ENCODE results near the gene TJP1.
"Not testable (repeated sequence)": the region's sequence is repeated elsewhere in the genome, so short reads cannot be mapped to it uniquely, and the experiment has no call there.

Gene TJP1

GRCh38 chr15:29749365-29750086, 72.7 kb downstream of the TJP1 start:
- no peak for DNase-seq

- no peak for DNase-seq
These were observed 74.3 kb downstream of the TJP1 start for GRCh38 chr15:29747837-29748417.

GRCh38 chr15:29743475-29743874, 78.8 kb downstream of the TJP1 start:
- DNase-seq: no peak

DNA sequence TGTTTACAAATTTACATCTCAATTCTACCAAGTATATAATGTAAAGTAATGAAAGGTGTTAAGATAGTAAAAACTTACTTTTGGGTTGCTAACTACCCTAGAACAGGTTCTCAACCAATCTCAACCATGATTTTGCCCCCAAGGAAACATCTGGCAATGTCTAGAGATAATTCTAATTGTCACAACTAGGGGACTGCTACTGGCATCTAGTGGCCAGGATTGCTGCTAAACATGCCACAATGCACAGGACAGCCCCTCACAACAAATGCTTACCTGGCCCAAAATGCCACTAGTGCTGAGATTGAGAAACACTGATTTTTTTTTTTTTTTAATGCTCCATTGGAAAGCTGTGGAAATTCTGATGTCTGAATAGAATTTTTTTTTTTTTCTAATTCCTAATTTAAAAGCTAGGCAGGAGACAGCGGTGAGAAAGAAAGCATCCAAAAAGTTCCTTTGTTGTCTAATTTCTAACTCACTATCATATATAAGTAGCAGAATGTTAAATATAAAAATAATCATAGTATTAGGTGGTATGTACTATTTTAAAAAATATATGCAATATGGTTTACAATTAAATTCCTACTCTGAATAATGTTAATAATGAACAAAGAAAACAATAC, 81.5 kb downstream of the TJP1 start:
- DNase-seq: no peak

DNA sequence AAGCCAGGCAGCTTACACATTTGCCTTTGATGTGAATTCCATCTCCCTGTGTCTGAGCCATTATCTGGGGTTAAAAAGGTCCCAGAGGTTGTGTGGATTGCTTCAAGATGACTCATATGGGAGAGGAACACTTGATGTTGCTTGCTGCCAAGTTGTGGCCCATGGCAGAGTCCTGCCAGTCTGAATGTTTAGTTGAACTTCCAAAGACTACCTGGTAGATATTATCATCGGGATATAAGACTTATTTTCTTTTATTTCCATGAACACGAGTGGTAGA, 85.6 kb downstream of the TJP1 start:
- no peak for DNase-seq

GRCh38 chr15:29736012-29736743, 86.1 kb downstream of the TJP1 start:
- DNase-seq: no peak

- DNase-seq: no peak
These were observed 87.2 kb downstream of the TJP1 start for GRCh38 chr15:29734917-29735572.

DNA sequence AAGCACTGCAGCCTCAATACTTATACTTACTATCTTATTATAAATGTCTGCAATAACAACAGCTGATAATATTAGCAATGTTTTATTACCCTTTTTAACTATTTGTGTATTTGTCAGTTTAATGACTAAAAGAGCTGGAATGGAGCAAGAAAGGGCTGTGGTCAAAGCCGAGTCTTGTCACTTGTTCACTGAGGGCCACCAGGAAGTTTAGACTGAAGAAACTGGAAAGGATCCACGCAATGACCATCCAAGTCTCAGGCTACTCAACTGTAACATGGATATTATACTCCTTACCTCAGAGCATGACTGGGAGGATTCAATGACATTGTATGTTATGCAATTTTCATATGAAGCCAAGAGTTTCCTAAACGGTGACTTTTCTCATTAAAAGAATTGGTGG, 90.4 kb downstream of the TJP1 start:
- no peak for DNase-seq

- DNase-seq: not testable (repeated sequence)
These were observed 91.8 kb downstream of the TJP1 start for GRCh38 chr15:29730471-29730870.

- DNase-seq: no peak
These were observed 93.8 kb downstream of the TJP1 start for GRCh38 chr15:29728418-29728817.

- no peak for DNase-seq
These were observed 94.4 kb downstream of the TJP1 start for GRCh38 chr15:29727871-29728270.

GRCh38 chr15:29726553-29726952, 95.7 kb downstream of the TJP1 start:
- DNase-seq: no peak

DNA sequence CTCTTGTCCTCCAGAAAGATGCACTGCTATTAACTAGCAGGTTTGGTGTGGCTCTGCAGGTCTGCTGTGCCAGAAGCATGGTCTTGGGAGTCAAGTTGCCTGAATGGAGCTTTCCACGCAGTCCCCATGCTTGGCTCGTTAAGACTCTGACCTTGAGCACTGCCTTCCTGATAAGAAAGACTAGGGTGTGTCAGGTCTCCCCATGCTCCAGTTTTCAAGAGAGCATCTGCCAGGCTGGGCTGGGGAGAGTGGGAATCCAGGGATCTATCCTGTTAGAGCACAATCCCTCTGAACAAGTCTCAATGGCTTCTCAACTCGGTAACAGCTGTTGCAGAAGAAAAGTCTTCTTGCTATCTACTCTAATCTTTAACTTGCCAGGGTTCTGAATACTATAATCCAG, 98.2 kb downstream of the TJP1 start:
- no peak for DNase-seq

GRCh38 chr15:29713784-29714183, 108.5 kb downstream of the TJP1 start:
- DNase-seq: no peak

DNA sequence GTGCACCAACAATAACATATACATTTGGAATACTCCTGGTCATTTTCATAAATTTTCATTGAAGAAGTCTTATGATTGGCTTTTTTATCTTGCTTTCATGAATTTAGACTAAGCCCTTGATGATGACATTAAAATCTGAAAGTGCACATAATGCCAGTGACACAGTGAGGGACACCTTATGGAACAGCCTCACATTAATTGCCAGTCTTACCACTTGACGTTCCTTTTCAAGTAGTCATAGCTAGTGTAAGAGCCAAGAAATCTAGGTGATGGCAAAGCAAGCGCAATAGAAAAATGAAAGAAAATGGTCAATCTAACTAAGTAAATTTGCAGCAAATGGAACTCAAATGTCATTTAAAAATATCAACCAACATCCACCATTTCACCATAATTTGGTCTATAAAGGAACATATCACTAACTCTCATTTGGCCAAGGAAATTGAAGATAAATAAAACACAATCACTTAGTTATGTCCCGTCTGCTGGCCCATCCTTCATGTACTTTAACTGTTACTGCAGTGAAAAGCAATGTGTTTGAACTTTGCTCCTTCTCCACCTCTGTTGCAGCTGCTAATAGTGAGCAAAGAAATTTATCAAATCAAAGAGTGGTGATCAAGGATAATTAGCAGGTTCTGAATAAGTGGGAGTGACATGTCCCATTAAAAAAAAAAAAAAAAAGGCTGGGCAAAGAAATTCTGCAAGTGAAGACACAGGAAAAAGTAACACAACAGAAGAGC, 110.0 kb downstream of the TJP1 start:
- DNase-seq: no peak

- no peak for DNase-seq
These were observed 110.7 kb downstream of the TJP1 start for GRCh38 chr15:29711531-29711930.

DNA sequence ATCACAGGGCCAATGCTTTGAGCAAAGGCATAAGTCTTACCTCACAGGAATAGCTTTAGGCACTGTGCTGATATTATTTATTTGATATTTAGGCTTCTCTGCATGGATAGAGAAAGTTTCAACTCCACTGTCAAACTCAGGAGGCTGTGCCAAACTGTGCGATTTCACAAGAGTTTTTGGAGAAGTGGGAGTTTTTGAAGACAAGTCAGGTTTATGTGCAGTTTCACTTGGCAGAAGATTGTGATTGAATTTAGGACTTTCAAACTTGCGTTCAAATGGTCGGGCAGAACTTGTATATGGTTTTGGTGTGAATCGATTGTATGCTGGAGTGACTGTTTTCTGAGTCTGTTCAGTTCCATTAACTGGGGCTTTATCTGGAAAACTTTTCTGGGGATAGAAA, 113.7 kb downstream of the TJP1 start:
- no peak for DNase-seq

DNA sequence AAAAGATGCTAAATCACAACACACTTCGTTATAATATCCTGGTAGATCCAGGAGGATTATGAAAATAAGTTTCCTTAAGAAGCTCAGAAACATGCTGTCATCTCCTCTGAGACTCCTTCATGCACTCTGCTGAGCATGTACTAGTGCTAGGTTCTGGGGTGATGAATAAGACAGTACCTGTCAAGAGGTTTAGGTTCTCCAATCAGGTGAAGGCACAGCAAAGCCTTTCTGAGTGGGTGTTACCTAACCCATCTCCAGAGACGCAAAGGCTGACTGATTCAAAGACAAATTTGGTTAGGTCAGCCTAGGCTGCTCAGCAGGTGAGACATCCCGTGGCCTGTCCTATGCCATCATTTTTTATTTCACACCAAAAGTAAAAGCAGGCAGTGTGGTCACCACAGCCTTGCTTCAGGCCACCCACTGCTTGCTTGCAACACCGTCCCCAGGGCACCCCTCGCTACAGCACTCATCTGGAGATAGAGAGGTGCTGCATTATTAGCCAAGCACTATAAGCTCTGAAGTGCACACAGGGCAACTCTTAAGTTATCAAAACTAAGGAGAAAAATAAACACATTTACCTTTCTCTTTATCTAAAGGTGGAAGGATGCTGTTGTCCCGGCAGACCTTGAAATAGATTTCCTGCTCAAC, 117.2 kb downstream of the TJP1 start:
- DNase-seq: no peak

DNA sequence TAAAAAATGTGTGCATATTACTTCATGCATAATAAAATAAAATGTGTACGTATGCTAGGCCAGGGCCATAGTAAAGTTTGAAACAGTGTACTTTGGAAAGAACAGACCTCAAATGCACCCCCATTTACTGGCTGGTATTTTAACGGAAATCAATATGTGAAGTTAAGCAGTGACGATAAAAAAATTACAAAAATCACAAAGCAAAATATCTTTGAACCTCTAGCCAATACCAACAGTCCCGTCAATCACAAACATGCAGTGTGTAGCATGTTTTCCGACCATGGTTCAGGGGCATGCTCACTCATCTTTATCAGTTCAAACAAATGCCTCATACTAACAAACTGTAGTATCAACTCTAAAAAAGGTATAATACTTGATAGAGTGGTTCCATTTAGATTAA, 121.1 kb downstream of the TJP1 start:
- DNase-seq: no peak

DNA sequence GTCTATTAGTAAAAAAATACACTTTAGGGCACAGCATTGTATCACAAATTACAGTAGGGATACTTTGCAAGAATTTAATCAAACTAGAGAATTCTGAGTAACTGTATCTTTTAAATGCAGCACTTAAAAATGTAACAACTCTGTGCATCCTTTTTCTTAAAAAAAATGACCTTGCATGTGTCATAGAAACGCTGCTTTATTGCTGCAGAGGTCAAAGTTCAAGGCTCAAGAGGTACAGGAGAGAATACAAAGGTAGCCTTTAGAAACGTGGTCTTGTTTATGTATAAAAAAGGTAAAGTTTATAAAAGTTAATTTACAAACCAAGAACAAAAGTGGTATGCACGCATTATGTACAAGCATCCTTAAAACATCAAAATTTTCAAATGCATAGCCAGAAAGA, 122.0 kb downstream of the TJP1 start:
- no peak for DNase-seq

- DNase-seq: no peak
These were observed 122.5 kb downstream of the TJP1 start for GRCh38 chr15:29699791-29700190.

DNA sequence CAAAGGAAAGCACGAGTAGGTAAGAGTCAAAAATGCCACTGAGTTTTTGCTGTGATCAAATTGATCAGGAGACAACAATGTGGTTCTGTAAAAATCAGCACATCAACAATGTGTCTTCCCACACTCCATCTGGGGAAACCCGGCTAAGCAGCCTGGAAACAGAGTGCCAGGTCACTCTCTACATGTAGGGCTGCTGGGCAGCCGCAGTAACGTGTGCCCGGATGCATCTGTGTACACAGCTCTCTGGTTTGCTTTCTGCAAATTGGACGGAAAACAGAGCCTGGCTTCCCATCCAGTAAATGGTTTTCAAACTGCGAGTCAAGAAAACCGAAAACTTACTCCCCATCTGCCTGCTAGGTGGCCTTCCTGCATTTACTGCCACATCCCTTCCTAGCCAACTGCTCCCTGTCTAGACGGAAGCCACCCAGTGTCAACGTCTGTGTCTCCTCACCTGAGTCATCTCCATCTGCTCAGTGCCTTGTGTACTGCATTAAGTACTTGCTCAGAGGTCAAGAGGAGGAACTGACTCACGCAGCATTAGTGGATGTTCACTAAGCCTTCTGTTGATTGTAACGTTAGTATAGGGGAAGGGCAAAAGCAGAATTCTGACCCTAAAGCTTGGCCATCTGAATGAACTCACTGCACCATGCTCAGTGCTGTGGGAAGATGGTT, 124.1 kb downstream of the TJP1 start:
- no peak for DNase-seq

Data from NCI-H1436 treated with DMSO at 0.1 percent for 48 hours (cell line).